Measurements from ENCODE around the gene KLHL2.
"Not testable (repeated sequence)": the region's sequence is repeated elsewhere in the genome, so short reads cannot be mapped to it uniquely, and the experiment has no call there.

- not testable (repeated sequence) for TF ChIP-seq KLF16 (tag by site-specific recombination; IDR thresholded peaks at IDR 0.05); TRIM28 (IDR thresholded peaks at IDR 0.05; ENCODE audit: borderline replicate concordance, low read length); ZNF785 (tag by site-specific recombination; IDR thresholded peaks at IDR 0.05); CTCF (tag by site-specific recombination; IDR thresholded peaks at IDR 0.05); GFI1B (tag by site-specific recombination; IDR thresholded peaks at IDR 0.05); ZBTB20 (tag by site-specific recombination; IDR thresholded peaks at IDR 0.05)
Measured at GRCh38 chr4:165269931-165270330, 62.6 kb downstream of the KLHL2 start.

All from HEK293 (cell line).